T-cell (primary cell): ENCODE data around the gene CDIP1. TPM values are rescaled to one million over a fixed set of nuclear protein-coding genes. Genes with fewer than 3 reads are reported as not detected.
A peak's percentile ranks its signal among the peaks of the same experiment; 100 is the strongest.

Source experiments
- ATAC-seq, 4 experiments: fragments of 200-7000 bp in 3 of 4; fragments of 150-1000 bp in 1 of 4; cut with Tn5 transposase; replicated peaks in 1 of 4; 1 replicate in 3 of 4; 2 replicates in 1 of 4; pipeline ENCODE4 v1.10.0; 2021; ENCODE audit warnings: moderate library complexity in 3 of 4, mild to moderate bottlenecking in 2 of 4, moderate number of reproducible peaks in 1 of 4
- CTCF ChIA-PET, 2 donors: fragments of 300-600 bp; sonication (Branson Sonifier 250); formaldehyde crosslinking; loops; one replicate each; lab custom pipeline; 2022; ENCODE audit warnings: antibody characterized with exemption in 2 of 2; lab: Charles Lee
- POLR2A ChIA-PET, 2 donors: fragments of 300-600 bp; sonication (Branson Sonifier 250); formaldehyde crosslinking; loops; one replicate each; lab custom pipeline; 2022; ENCODE audit warnings: antibody characterized with exemption in 2 of 2; lab: Charles Lee
- DNase-seq, 35 experiments: peaks; one replicate each; pipeline versions ENCODE4 v3.0.0 to v3.0.0-alpha.2; 2013 to 2023
- H3K27ac ChIP-seq: one replicate; pipeline ENCODE4 v1.5.1; 2013; ENCODE audit warnings: low read length
- H3K27me3 ChIP-seq, 2 experiments: replicated peaks in 1 of 2; 1 replicate in 1 of 2; 2 replicates in 1 of 2; pipeline versions ENCODE4 v1.6.1 to v1.7.0; 2013; ENCODE audit warnings: low read length in 1 of 2, mixed read lengths in 1 of 2; ENCODE audit not compliant: control insufficient read depth in 2 of 2, insufficient read depth in 2 of 2; ENCODE audit errors: extremely low read depth in 1 of 2
- H3K36me3 ChIP-seq, 2 donors: 1 replicate in 1 of 2; 2 replicates in 1 of 2; pipeline versions ENCODE4 v1.6.1 to v1.7.0; 2013; ENCODE audit warnings: low read length in 1 of 2; ENCODE audit not compliant: control insufficient read depth in 2 of 2, insufficient read depth in 1 of 2; ENCODE audit errors: extremely low read depth in 1 of 2
- H3K4me1 ChIP-seq, 2 experiments: 1 replicate in 1 of 2; 2 replicates in 1 of 2; pipeline versions ENCODE4 v1.6.1 to v1.7.0; 2013; ENCODE audit warnings: low read length in 2 of 2, mixed read lengths in 1 of 2; ENCODE audit not compliant: insufficient read depth in 2 of 2, control insufficient read depth in 1 of 2; ENCODE audit errors: extremely low read depth in 1 of 2
- H3K4me3 ChIP-seq, 2 donors: 1 replicate in 1 of 2; 2 replicates in 1 of 2; pipeline versions ENCODE4 v1.5.1 to v1.7.0; 2013; ENCODE audit warnings: mild to moderate bottlenecking in 2 of 2, low read length in 1 of 2, moderate library complexity in 1 of 2; ENCODE audit not compliant: control insufficient read depth in 1 of 2; ENCODE audit errors: extremely low read depth in 1 of 2
- H3K9me3 ChIP-seq: 2 replicates; pipeline ENCODE4 v1.7.0; 2013
- H3K27ac Mint-ChIP-seq, 2 donors: one replicate each; pipeline ENCODE4 v1.8.0; 2020 to 2021; ENCODE audit warnings: mild to moderate bottlenecking in 2 of 2, mixed read lengths in 2 of 2
- H3K27me3 Mint-ChIP-seq, 2 donors: one replicate each; pipeline ENCODE4 v1.8.0; 2021 to 2022; ENCODE audit warnings: mixed read lengths in 2 of 2
- H3K36me3 Mint-ChIP-seq: one replicate; pipeline ENCODE4 v1.8.0; 2021; ENCODE audit warnings: mixed read lengths
- H3K4me1 Mint-ChIP-seq, 3 donors: one replicate each; pipeline ENCODE4 v1.8.0; 2020 to 2022; ENCODE audit warnings: mixed read lengths in 3 of 3, mild to moderate bottlenecking in 1 of 3
- H3K4me3 Mint-ChIP-seq, 3 donors: one replicate each; pipeline ENCODE4 v1.8.0; 2020 to 2022; ENCODE audit warnings: mild to moderate bottlenecking in 3 of 3, mixed read lengths in 3 of 3, moderate library complexity in 3 of 3
- H3K9me3 Mint-ChIP-seq, 3 donors: one replicate each; pipeline ENCODE4 v1.8.0; 2020 to 2022; ENCODE audit warnings: mixed read lengths in 3 of 3
- WGBS: methylation state at CpG from one replicate; pipeline ENCODE4 v1.1.5; 2013; ENCODE audit warnings: missing lambda C conversion rate; ENCODE audit not compliant: insufficient coverage; 5-methylcytosine and 5-hydroxymethylcytosine counted together
- total RNA-seq, 35 experiments: library from RNA in 6 of 35; stranded (reverse) in 6 of 35; fragments of 120-200 nt in 1 of 35; gene quantifications; one replicate each; pipeline versions ENCODE4 v1.2.1 to v1.2.4 and lab custom pipeline; 2013 to 2026

Gene CDIP1
- total RNA-seq, 5 donors from 2014 or later (not counting 1 experiment from before 2014, with no cell fraction given) = 28.6 to 31.3 (median 29.7) TPM

DNA sequence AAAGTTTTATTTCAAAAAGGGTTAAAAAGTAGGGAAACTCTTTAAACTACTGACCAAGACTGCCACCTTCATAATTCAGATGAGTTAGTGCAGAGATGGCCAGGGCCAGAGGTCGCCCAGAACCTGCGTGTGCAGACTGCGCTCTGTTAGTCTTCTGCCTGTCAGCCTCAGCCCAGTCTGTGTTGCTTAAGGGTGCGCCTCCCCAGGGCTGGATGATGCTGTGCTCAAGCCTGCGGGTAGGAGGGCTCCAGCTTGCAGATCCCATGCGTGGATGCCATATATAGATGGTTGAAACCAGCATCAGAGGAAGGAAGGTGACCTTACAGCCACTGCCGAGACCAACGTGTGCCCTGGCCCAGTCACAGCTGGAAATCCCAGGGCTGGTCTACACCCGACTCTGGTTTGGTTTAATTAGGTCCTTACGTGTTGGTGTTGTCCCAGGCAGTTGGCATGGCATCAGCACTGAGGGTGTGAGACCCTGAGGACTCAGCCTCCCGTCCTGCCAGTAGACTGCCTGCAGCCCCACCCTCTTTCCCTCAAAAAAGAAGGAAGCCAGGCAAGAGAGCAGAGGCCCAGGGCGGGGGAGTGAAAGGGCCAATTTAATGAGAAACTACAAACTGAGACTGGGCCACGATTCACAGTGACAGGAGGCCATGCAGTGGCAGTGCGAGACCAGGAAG lies 27.7 kb downstream of the CDIP1 start:
- Histone ChIP-seq H3K4me3 (no peak overlapping the region), H3K9me3 (no peaks in the 10 kb centered on the region), H3K27ac (no peak overlapping the region), H3K27me3 (no peaks in the 10 kb centered on the region), H3K4me1 (peaks cover 27 to 80% of the 10 kb centered on the region in 2 experiments), H3K36me3 (peaks cover 23 to 74% of the 10 kb centered on the region in 2 donors)
- Mint-ChIP-seq H3K9me3 (no peaks in the 10 kb centered on the region), H3K27ac (peak overlapping the region; percentile 77 to 83), H3K4me1 (peaks cover 56 to 70% (median 58%) of the 10 kb centered on the region in 3 donors), H3K4me3 (no peak overlapping the region), H3K36me3 (peaks cover 48% of the 10 kb centered on the region), H3K27me3 (no peaks in the 10 kb centered on the region)
- 90% methylated on average over 12 of the region's 14 CpGs for WGBS
- ATAC-seq (no peak), DNase-seq (no peak)
- ChIA-PET CTCF (no interaction called here), POLR2A (no interaction called here)

DNA sequence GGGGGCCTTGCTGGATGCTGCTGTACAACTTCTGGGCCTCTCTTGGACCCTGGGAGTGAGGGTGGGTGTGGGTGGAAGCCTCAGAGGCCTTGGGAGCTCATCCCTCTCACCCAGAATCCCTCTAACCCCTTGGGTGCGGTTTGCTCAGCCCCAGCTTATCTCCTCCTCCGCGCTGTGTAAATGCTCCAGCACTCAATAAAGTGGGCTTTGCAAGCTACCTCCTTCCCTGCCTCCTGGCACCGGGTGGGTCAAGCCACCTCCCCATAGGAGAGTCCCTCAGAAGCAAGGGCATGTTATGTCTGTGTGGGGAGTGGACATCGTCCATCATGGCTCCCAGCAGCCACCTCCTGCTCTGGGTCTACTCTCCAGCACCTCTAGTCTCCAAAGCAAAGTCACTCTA lies 28.4 kb downstream of the CDIP1 start:
- ATAC-seq (no peak), DNase-seq (no peak)
- no peak overlapping the region for H3K4me3 ChIP-seq
- H3K27ac ChIP-seq = no peak overlapping the region
- peaks cover 23 to 74% of the 10 kb centered on the region in 2 donors for H3K36me3 ChIP-seq
- WGBS = no CpG with 5 or more reads among the region's 5 CpGs
- Mint-ChIP-seq H3K9me3 (no peaks in the 10 kb centered on the region), H3K27ac (peak overlapping the region; percentile 8 to 84), H3K4me3 (no peak overlapping the region), H3K4me1 (peaks cover 56 to 70% (median 58%) of the 10 kb centered on the region in 3 donors), H3K27me3 (no peaks in the 10 kb centered on the region), H3K36me3 (peaks cover 48% of the 10 kb centered on the region)
- ChIA-PET CTCF (interaction anchor here in 1 of 2 donors (0.6 to 0.8 kb wide), 2 partner anchors 31 to 38 kb away, joined by 3 to 5 read pairs; no protein-coding TSS in a partner anchor), POLR2A (interaction anchor here in 1 of 2 donors (0.5 kb wide), 1 partner anchor 28 kb away, joined by 3 read pairs; no protein-coding TSS in a partner anchor)
- H3K4me1 ChIP-seq = peaks cover 24 to 83% of the 10 kb centered on the region in 2 experiments
- H3K9me3 ChIP-seq = no peaks in the 10 kb centered on the region
- no peaks in the 10 kb centered on the region for H3K27me3 ChIP-seq

DNA sequence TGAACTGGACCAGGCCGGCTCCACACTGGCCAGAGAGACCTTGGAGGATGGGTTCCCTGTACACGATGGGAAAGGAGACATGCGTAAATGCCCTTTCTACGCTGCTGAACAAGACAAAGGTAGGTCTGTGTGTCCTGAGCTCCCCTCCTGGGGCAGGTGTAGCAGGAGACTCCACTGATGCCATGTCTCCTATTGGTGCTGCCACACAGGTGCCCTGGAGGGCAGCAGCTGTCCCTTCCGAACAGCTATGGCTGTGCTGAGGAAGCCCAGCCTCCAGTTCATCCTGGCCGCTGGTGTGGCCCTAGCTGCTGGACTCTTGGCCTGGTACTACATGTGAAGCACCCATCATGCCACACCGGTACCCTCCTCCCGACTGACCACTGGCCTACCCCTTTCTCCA lies 29.2 kb downstream of the CDIP1 start:
- H3K27me3 ChIP-seq = no peaks in the 10 kb centered on the region
- ATAC-seq (no peak), DNase-seq (no peak)
- peaks cover 23 to 83% of the 10 kb centered on the region in 2 experiments for H3K4me1 ChIP-seq
- Mint-ChIP-seq H3K9me3 (no peaks in the 10 kb centered on the region), H3K27me3 (no peaks in the 10 kb centered on the region), H3K27ac (peak overlapping the region in 1 of 2 donors; percentile 34), H3K4me1 (peaks cover 55 to 69% (median 57%) of the 10 kb centered on the region in 3 donors), H3K4me3 (no peak overlapping the region), H3K36me3 (peaks cover 48% of the 10 kb centered on the region)
- CTCF ChIA-PET = interaction anchor here in 1 of 2 donors (0.6 to 0.8 kb wide), 2 partner anchors 31 to 39 kb away, joined by 3 to 5 read pairs; no protein-coding TSS in a partner anchor
- H3K9me3 ChIP-seq = no peaks in the 10 kb centered on the region
- H3K4me3 ChIP-seq = no peak overlapping the region
- peaks cover 23 to 74% of the 10 kb centered on the region in 2 donors for H3K36me3 ChIP-seq
- POLR2A ChIA-PET = interaction anchor here in 1 of 2 donors (0.5 kb wide), 1 partner anchor 27 kb away, joined by 3 read pairs; no protein-coding TSS in a partner anchor
- H3K27ac ChIP-seq = no peak overlapping the region
- WGBS = 98% methylated on average over 8 of the region's 8 CpGs

DNA sequence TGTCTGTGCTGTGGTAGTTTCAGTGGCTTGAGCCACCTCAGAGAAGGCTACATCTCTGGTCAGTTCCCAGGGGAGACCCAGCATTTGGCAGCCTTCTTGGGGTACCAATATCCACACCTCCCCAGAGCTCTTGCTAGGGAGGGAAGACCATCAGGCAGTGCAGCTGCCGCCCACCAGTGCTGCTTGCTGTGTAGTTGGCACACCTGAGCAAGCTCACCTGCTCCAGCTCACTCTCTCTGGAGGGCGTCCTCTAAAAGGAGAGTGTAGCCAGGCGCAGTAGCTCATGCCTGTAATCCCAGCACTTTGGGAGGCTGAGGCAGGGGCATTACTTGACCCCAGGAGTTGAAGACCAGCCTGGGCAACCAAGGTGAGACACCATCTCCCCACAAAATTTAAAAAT lies 29.8 kb downstream of the CDIP1 start:
- peak overlapping the region; percentile 49 to 95 for H3K27ac Mint-ChIP-seq
- H3K9me3 Mint-ChIP-seq = no peaks in the 10 kb centered on the region
- Histone ChIP-seq H3K4me1 (peaks cover 25 to 83% of the 10 kb centered on the region in 2 experiments), H3K27me3 (no peaks in the 10 kb centered on the region), H3K4me3 (no peak overlapping the region), H3K36me3 (peaks cover 23 to 71% of the 10 kb centered on the region in 2 donors), H3K9me3 (no peaks in the 10 kb centered on the region), H3K27ac (no peak overlapping the region)
- peaks cover 48% of the 10 kb centered on the region for H3K36me3 Mint-ChIP-seq
- WGBS = 89% methylated on average over 2 of the region's 3 CpGs
- H3K4me3 Mint-ChIP-seq = no peak overlapping the region
- CTCF ChIA-PET = interaction anchor here in 1 of 2 donors (0.6 kb wide), 1 partner anchor 41 kb away, joined by 3 read pairs; no protein-coding TSS in a partner anchor
- POLR2A ChIA-PET = interaction anchor here (1.2 to 1.3 kb wide), 2 partner anchors 10 to 40 kb away, joined by 3 to 5 read pairs; no protein-coding TSS in a partner anchor
- peaks cover 55 to 69% (median 55%) of the 10 kb centered on the region in 3 donors for H3K4me1 Mint-ChIP-seq
- no peaks in the 10 kb centered on the region for H3K27me3 Mint-ChIP-seq
- ATAC-seq = no peak
- DNase-seq = no peak

DNA sequence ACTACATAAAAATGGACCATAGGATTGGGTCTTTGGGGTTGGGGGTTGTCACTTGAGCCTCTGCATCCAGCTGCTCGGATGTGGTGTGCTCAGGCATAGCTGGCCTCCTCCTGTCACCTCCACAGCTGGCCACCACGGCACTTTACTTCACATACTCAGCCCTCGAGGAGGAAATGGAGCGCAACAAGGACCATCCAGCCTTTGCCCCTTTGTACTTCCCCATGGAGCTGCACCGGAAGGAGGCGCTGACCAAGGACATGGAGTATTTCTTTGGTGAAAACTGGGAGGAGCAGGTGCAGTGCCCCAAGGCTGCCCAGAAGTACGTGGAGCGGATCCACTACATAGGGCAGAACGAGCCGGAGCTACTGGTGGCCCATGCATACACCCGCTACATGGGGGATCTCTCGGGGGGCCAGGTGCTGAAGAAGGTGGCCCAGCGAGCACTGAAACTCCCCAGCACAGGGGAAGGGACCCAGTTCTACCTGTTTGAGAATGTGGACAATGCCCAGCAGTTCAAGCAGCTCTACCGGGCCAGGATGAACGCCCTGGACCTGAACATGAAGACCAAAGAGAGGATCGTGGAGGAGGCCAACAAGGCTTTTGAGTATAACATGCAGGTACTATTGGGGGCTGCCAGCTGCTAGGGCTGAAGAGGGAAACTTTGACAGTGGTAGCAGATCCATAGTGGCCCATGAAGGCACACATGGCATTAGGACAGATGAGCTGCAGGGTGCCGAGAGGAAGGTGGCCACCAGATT lies 30.8 kb downstream of the CDIP1 start:
- H3K27ac ChIP-seq = peak overlapping the region; percentile 97
- H3K4me1 ChIP-seq = peaks cover 31 to 80% of the 10 kb centered on the region in 2 experiments
- DNase-seq (no peak), ATAC-seq (no peak)
- H3K4me1 Mint-ChIP-seq = peaks cover 59 to 72% (median 59%) of the 10 kb centered on the region in 3 donors
- H3K27me3 ChIP-seq = no peaks in the 10 kb centered on the region
- no peak overlapping the region for H3K4me3 Mint-ChIP-seq
- CTCF ChIA-PET = interaction anchor here (0.5 to 3.4 kb wide), 7 partner anchors 11 to 235 kb away, joined by 3 to 39 read pairs (median 5); partner anchors contain the start of gene TFAP4 (in 1 of the 2)
- peak overlapping the region; percentile 95 to 99 for H3K27ac Mint-ChIP-seq
- no peaks in the 10 kb centered on the region for H3K9me3 Mint-ChIP-seq
- WGBS = over 99% methylated on average over 13 of the region's 17 CpGs
- H3K27me3 Mint-ChIP-seq = no peaks in the 10 kb centered on the region
- POLR2A ChIA-PET = interaction anchor here (1.2 to 1.3 kb wide), 2 partner anchors 9 to 41 kb away, joined by 3 to 5 read pairs; no protein-coding TSS in a partner anchor
- peaks cover 23 to 61% of the 10 kb centered on the region in 2 donors for H3K36me3 ChIP-seq
- H3K36me3 Mint-ChIP-seq = peaks cover 44% of the 10 kb centered on the region
- no peak overlapping the region for H3K4me3 ChIP-seq
- H3K9me3 ChIP-seq = no peaks in the 10 kb centered on the region
